ENCODE measurements around the gene MEIOB. TPM values are rescaled to one million over a fixed set of nuclear protein-coding genes. Genes with fewer than 3 reads are reported as not detected.

The MEIOB gene
- polyA plus RNA-seq, 3 donors: not detected

- peaks cover 0 to 9% of the 10 kb centered on the region in 2 donors for H3K27me3 ChIP-seq (ENCODE audit: control insufficient read depth in 2 of 2, insufficient read depth in 2 of 2, low read length in 2 of 2)
Measured at GRCh38 chr16:1908983-1909382, 37.0 kb upstream of the MEIOB start.

GRCh38 chr16:1908184-1908583, 36.2 kb upstream of the MEIOB start:
- Histone ChIP-seq H3K36me3 (replicated peaks in 1 of 2; ENCODE audit: control insufficient read depth in 1 of 2, insufficient read depth in 2 of 2, low read length in 2 of 2) (no peaks in the 10 kb centered on the region), H3K27ac (ENCODE audit: low read depth in 1 of 2, low read length in 2 of 2) (no peak overlapping the region), H3K4me1 (ENCODE audit: control insufficient read depth in 1 of 2, insufficient read depth in 2 of 2, low read length in 2 of 2) (no peaks in the 10 kb centered on the region), H3K4me3 (replicated peaks in 1 of 3; ENCODE audit: low read depth in 2 of 3, low read length in 3 of 3) (no peak overlapping the region), H3K27me3 (ENCODE audit: control insufficient read depth in 2 of 2, insufficient read depth in 2 of 2, low read length in 2 of 2) (peaks cover 0 to 8% of the 10 kb centered on the region in 2 donors), H3K79me2 (ENCODE audit: insufficient read depth, low read length) (no peaks in the 10 kb centered on the region), H3K9me3 (replicated peaks in 1 of 2; ENCODE audit: control insufficient read depth in 1 of 2, insufficient read depth in 1 of 2, low read length in 2 of 2) (no peaks in the 10 kb centered on the region), H3K9ac (ENCODE audit: insufficient read depth, low read length, poor library complexity, severe bottlenecking) (no peak overlapping the region), H3K4me2 (replicated peaks; ENCODE audit: extremely low read depth, low read length, poor library complexity, severe bottlenecking) (no peak overlapping the region), H2AFZ (ENCODE audit: insufficient read depth, low read depth, low read length, poor library complexity, severe bottlenecking) (no peak overlapping the region), H4K20me1 (ENCODE audit: insufficient read depth, low read length) (no peaks in the 10 kb centered on the region)
- 37% methylated on average over 16 of the region's 17 CpGs for WGBS (ENCODE audit: insufficient coverage)
- DNase-seq: no peak
- peaks cover 0 to 1% (median 0%) of the 10 kb centered on the region in 7 donors for H3K9me3 Mint-ChIP-seq
- no peak overlapping the region for H3K4me3 Mint-ChIP-seq
- peaks cover 27 to 51% (median 35%) of the 10 kb centered on the region in 3 donors for H3K27me3 Mint-ChIP-seq (ENCODE audit: low read depth in 3 of 3)
- intact Hi-C loops (cut with micrococcal nuclease): no loop called here
- H3K4me1 Mint-ChIP-seq: no peaks in the 10 kb centered on the region
- no peak for TF ChIP-seq CTCF (IDR thresholded peaks at IDR 0.05)
- no peaks in the 10 kb centered on the region for H3K36me3 Mint-ChIP-seq
- H3K27ac Mint-ChIP-seq: no peak overlapping the region

More at GRCh38 chr16:1908983-1909382, 37.0 kb upstream of the MEIOB start:
- no peaks in the 10 kb centered on the region for H3K9me3 ChIP-seq (replicated peaks in 1 of 2; ENCODE audit: control insufficient read depth in 1 of 2, insufficient read depth in 1 of 2, low read length in 2 of 2)
- H3K9ac ChIP-seq (ENCODE audit: insufficient read depth, low read length, poor library complexity, severe bottlenecking): no peak overlapping the region
- TF ChIP-seq CTCF (IDR thresholded peaks at IDR 0.05): no peak
- H3K27me3 Mint-ChIP-seq (ENCODE audit: low read depth in 3 of 3): peaks cover 27 to 52% (median 29%) of the 10 kb centered on the region in 3 donors
- WGBS (ENCODE audit: insufficient coverage): 89% methylated on average over 3 of the region's 9 CpGs
- H3K27ac Mint-ChIP-seq: no peak overlapping the region
- no peaks in the 10 kb centered on the region for H3K36me3 ChIP-seq (replicated peaks in 1 of 2; ENCODE audit: control insufficient read depth in 1 of 2, insufficient read depth in 2 of 2, low read length in 2 of 2)
- no peak overlapping the region for H2AFZ ChIP-seq (ENCODE audit: insufficient read depth, low read depth, low read length, poor library complexity, severe bottlenecking)
- no peak overlapping the region for H3K4me2 ChIP-seq (replicated peaks; ENCODE audit: extremely low read depth, low read length, poor library complexity, severe bottlenecking)
- H3K4me3 Mint-ChIP-seq: peak overlapping the region in 1 of 2 donors; percentile 39
- intact Hi-C loops (cut with micrococcal nuclease): no loop called here
- no peak overlapping the region for H3K27ac ChIP-seq (ENCODE audit: low read depth in 1 of 2, low read length in 2 of 2)
- H3K79me2 ChIP-seq (ENCODE audit: insufficient read depth, low read length): no peaks in the 10 kb centered on the region
- H3K36me3 Mint-ChIP-seq: no peaks in the 10 kb centered on the region
- no peaks in the 10 kb centered on the region for H3K4me1 Mint-ChIP-seq
- H3K4me3 ChIP-seq (replicated peaks in 1 of 3; ENCODE audit: low read depth in 2 of 3, low read length in 3 of 3): no peak overlapping the region
- no peak for DNase-seq
- H3K9me3 Mint-ChIP-seq: peaks cover 0 to 1% (median 0%) of the 10 kb centered on the region in 7 donors
- no peaks in the 10 kb centered on the region for H3K4me1 ChIP-seq (ENCODE audit: control insufficient read depth in 1 of 2, insufficient read depth in 2 of 2, low read length in 2 of 2)
- H4K20me1 ChIP-seq (ENCODE audit: insufficient read depth, low read length): no peaks in the 10 kb centered on the region

Data from CD14-positive monocyte (primary cell).